IPS DF 19.7 (cell line): ENCODE measurements around the gene MFGE8.
"Not testable (repeated sequence)": the region's sequence is repeated elsewhere in the genome, so short reads cannot be mapped to it uniquely, and the experiment has no call there.

ENCODE experiments used
- DNase-seq: peaks from one replicate; pipeline ENCODE4 v3.0.0-alpha.2; 2013; ENCODE audit warnings: low read depth, low spot score

The MFGE8 gene, protein sequence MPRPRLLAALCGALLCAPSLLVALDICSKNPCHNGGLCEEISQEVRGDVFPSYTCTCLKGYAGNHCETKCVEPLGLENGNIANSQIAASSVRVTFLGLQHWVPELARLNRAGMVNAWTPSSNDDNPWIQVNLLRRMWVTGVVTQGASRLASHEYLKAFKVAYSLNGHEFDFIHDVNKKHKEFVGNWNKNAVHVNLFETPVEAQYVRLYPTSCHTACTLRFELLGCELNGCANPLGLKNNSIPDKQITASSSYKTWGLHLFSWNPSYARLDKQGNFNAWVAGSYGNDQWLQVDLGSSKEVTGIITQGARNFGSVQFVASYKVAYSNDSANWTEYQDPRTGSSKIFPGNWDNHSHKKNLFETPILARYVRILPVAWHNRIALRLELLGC

DNA sequence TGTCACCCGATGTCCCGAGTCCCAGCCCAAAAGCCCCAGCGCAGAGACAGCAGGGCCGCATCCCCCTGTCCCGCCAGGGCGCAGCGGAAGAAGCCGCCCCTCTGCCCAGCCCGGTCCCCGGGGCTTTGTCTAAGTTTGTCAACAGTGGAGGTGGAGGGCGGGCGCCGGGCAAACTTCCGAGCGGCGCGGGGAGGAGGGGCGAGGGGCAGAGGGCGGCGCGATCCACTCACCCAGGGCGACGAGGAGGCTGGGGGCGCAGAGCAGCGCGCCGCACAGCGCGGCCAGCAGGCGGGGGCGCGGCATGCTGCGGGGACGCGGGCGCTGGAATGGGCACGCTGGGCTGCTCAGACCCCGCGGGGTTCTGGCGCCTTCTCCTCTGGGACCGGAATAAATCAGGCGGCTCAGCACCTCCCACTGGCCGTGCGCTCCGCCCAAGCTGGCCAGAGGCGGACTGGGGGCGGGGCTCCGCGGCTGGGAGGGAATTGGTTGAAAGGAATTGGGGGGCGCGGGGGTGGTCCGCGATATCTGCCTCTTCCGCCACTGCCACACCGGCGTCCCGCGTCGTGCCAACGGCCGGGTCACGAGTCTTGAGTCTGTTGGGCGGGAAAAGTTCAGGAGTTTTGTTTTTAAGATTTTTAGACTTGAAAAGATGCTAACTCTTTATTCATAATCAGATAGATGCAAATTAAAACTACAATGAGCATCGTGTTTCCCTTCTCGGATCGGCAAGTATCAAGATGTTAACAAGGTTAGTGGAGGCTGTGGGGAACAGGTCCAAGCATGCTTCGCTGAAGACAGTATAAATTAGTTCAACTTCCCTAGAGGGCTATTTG lies at the start of gene MFGE8:
TSS of gene MFGE8 (minus strand) at position 363 of the 833 bp plus-strand sequence. CDS start at position 303, 60 bp downstream.
- no peak for DNase-seq

DNA sequence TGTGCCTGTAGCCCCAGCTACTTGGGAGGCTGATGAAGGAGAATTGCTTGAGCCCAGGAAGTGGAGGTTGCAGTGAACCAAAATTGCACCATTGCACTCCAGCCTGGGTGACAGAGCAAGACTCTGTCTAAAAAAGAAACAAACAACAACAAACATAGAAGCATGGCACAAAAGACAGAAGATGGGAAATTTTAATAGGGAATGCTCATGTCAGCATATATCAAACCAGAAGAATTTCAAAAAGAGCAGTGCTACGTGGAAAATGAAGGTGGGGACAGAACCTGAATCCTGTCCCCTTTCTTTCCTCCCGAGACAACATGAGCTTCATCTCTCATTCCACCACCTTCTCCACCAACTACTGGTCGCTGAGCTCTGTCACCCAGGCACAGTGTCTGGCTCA lies 46.3 kb upstream of the MFGE8 start:
- no peak for DNase-seq

DNA sequence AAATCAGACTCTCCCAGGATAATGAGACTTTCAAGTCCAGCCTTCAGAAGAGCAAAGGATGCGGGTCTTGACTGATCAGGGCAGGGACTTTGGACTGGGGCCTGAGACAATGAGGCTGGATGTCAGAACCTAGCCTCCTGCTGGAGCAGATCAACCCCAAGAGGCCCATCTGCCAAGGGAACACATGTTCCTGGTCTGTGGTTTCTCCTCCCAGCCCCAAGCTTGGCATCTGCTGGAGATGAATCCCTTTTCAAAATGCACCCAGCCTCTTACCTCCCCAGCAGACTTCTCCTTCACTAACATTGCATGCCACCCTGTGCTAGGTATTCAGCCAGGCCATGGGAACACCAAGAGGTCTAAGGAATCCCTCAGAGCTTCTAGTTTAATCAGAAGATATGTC lies 43.7 kb upstream of the MFGE8 start:
- no peak for DNase-seq

DNA sequence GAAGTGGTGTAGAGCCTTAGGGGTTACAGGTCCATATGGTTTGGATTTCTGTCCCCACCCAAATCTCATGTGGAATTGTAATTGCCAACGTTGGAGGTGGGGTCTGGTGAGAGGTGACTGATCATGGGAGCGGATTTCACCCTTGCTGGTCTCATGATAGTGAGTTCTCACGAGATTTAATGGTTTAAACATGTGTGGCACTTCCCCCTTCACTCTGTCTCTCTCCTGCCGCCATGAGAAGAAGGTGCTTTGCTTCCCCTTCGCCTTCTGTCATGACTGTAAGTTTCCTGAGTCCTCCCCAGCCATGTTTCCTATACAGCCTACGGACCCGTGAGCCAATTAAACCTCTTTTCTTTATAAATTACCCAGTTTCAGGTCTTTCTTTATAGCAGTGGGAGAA lies 43.1 kb upstream of the MFGE8 start:
- DNase-seq: no peak

DNA sequence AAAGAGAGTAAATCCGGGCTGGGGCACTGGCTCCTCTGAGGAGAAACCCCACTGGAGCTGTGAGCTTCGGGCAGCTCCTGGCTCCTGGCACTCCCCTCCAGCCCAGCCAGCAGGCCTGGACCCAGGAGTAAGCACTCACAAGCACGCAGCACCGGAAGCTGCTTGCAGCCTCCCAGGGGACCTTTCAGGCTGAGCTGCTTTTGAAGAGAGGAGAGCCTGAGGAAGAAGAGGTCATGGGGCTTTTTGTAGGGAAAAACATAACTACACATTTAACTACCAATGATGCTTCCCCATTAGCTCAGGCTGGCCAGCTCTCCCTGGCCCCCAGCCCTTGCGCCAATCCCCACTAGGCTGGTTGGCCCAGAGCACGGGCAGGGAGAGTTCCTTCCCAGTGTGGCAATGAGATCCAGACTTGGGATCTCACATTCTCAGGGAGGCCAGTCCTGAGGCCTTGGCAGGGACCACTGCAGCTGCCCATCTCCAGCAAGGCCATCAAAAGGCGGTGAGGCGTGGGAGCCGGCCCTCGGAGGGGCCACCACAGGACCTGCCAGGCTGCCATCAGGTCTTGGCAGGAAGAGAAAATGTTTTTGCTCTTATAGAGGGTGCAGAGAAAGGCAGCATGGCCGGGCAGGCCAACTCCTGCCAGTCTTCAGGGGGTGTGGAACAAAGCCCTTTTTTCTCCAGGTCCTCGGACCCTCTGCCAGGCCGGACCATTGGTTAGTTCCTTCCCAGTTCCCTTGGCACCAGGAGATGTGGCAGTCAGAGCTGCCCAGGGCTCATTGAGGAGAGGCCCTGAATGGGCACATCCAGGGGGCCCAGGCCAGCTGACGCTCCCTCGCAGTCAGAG lies 41.5 kb upstream of the MFGE8 start:
- DNase-seq: no peak

DNA sequence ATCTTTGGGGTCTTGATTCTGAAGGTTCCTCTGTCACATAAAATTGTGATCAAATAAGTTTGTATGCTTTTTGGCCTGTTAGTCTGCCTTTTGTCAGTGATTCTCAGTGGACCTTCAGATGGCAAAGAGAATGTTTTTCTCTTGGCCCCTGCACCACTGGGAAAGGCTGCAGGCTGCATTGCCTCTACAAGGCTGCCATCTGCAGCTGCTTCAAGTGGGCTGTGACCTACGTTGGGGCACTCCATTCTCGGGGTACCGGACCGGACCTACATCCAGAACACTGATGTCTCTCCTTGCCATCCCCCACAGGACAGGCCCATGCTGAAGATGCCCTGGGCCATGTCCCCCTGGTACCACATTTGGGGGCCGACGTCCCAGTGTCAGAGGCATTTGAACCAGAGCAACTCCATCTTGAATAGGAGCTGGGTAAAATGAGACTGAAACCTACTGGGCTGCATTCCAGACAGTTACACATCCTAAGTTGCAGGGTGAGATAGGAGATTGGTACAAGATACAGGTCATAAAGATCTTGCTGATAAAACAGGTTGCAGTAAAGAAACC lies 37.5 kb upstream of the MFGE8 start:
- DNase-seq: no peak

DNA sequence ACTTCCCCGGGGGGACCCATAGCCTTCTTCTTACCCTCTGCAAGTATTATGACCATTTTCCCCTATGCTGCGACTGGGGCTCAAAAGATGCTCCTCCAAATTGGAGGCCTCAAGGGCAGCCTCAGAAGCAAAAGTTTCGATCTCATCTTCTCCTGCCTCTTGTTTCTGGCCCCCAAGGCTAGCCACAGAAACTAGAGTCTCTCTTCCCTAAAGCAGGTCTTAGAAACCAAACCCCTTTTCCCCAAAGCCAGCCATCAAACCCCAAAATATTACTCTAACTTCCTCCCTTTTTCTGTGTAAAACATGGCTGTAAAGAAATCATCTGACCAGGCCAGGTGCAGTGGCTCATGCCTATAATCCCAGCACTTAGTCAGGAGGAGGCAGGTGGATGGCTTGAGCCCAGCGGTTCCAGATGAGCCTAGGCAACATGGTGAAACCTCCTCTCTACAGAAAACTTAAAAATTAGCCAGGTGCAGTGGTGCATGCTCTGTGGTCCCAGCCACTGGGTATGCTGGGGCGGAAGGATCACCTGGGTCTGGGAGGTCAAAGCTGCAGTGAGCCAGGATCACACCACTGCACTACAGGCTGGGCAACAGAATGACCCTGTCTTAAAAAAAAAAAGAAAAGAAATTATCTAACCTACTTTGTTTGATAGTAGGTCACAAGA lies 36.7 kb upstream of the MFGE8 start:
- DNase-seq: no peak

DNA sequence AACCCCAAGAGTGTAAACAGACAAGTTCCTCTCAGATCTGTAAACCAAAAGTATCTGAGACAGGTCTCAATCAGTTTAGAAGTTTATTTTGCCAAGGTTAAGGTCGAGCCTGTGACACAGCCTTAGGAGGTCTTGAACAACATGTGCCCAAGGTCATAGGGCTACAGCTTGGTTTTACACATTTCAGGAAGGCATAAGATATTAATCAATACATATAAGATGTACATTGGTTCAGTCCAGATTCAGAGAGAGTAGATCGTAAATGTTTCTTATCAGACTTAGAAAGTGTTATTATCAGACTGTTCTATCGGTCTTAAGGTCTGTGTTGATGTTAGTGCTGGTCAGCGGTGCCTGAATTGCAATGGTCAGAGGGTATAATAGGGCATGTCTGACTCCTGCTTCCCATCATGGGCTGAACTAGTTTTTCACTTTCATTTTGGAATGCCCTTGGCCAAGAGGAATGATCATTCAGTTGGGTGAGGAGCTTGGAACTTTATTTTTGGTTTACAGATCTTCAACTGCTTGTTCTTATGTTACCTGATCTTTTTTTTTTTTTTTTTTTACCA lies 27.0 kb upstream of the MFGE8 start:
- no peak for DNase-seq

DNA sequence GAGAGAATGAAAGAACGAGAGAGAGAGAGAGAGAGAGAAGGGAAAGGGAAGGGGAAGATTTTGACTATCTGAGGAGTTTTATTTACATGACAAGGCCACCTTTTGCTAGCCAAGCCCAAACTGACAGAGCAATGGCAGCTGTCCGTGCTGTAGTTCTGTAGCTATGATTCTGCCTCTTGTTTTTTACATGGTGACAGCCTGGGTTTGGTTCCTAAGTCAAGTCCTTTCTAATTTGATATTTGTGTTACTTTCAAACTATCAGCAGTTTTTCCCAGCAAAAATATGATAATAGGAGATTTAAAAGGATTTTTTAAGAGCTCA lies 26.3 kb upstream of the MFGE8 start:
- DNase-seq: no peak

DNA sequence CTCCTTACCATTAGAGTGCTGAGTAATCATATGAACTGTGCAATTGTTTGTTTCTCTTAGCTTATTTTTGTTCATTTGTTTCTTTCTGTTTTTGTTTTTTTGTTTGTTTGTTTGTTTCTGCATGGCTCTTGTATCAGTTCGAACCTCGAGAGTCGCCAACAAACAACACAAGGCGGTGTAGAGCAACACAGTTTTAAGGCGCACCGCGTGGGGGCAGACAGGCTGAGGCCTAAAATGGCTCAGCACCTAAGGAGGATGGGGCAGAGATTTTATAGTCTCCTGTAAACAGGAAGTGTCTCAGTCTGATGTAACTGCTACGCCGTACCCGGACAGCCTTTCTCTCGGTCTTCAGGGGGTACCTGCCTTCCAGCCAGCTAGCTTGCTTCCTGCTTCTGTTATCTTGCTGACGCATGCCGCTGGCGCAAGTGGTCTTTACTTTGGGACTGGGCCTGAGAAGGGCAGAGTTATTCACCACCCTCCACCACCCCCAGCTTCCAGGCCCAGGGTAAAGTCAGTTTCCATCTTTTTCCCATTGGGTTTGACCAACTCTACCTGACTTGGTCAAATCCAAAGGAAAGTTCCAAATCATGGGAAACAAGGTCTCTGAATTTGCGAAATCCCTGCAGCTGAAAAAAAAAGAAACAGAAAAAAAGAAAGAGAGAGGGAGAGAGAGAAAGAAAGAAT lies 25.8 kb upstream of the MFGE8 start:
- DNase-seq: no peak

DNA sequence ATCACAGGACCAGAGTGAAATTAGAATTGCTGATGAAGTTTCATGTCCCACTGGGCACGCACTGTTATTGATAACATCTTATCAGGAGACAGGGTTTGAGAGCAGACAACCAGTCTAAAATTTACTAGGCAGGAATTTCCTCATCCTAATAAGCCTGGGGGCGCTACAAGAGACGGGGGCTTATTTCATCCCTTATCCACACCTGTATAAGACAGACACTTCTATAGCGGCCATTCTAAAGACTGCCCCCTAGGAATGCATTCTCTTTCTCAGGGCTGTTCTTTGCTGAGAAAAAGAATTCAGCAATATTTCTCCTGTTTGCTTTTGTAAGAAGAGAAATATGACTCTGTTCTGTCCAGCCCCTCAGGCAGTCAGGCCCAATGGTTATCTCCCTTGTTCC lies 21.3 kb upstream of the MFGE8 start:
- not testable (repeated sequence) for DNase-seq

DNA sequence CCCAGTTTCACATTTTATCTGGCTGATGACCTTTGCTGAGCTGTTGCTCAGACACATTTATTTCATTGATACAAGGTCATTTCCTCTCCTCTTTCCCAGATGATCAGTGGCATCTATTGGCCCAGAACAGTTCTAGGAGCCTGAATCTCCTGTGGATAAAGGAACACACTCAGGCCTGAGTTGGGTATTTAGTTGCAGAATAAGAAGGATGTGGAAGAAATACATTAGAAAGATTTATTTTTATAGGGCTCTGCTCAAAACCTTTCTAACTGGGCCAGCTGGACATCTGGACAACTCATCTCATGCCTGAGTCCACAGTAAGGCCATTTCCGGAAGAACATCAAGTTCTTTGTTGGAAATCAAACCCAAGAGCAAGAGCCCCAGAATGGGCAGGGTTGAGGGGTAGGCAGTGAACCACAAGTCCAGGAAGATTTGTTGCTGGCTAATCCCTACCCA lies 19.7 kb upstream of the MFGE8 start:
- DNase-seq: no peak

DNA sequence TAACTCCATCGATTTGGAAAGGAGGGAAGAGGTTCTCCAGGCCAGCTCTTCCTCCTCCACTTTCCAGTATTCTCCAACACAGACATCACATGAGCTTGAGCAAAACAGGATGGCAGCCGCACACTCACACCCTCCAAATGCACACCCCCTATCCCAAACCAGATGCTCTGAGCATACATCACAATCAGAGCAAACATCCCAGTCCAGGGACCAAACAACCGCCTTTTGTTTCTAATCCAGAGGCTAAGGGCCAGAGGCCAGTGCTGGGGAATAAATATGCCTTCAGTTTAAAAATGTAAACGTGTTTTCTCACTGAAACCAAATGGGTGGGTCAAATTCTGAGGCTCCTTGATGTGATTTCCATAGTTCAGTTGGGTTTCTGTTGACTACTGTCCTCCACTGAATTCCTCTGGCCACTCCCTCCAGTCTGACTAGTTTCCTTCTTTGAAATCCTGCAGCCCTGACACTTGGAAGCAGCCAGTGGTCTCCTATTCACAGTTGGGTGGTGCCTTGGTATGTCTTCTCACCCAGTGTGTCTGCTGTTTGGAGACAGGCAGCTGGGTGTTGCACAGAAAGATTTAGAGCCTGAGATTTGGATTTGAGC lies 19.2 kb upstream of the MFGE8 start:
- no peak for DNase-seq

DNA sequence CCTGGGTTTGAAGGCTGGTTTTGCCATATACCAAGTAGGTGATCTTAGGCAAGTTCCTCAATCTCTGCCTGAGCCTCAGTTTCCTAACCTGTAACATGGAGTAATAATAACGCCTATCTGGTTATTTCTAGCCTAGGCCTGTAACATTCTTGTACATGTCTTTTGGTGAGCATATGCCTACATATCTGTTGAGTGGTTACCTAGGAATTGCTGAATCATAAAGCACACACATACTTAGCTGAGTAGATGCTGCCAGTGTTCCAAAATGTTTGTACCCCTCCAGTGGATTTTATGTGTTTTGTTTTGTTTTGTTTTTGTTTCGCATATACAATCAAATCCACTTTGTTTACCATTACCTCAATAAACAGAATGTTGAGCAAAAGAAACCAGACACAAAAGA lies 17.4 kb upstream of the MFGE8 start:
- no peak for DNase-seq

DNA sequence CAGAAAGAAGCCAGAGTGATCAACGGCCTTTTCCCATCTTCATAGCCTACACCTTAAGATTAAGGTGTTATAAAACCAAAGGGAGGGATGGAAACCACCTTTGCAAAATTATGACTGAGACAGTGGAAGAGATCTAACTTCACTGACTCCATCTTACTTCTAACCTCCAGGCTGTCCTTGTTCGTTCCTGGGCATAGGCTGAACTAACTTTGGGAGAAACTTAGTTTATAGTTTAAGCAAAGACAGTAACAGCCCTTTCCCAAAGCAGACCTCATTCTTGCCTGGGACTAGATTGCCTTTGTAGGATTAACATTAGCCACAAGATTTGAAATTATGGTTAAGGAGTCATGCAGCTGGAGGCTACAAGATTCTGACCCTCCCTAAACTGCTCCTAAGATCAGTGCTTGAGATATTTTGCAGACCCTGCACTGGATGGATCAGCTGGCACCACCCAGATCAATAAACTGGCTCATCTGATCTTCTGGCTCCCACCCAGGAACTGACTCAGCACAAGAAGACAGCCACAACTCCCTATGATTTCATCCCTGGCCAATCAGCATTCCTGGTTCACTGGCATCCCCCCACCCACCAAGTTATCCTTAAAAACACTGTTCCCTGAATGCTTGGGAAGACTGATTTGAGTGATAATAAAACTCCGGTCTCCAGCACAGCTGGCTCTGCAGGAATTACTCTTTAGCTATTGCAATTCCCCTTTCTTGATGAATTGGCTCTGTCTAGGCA lies 16.3 kb upstream of the MFGE8 start:
- DNase-seq: not testable (repeated sequence)

DNA sequence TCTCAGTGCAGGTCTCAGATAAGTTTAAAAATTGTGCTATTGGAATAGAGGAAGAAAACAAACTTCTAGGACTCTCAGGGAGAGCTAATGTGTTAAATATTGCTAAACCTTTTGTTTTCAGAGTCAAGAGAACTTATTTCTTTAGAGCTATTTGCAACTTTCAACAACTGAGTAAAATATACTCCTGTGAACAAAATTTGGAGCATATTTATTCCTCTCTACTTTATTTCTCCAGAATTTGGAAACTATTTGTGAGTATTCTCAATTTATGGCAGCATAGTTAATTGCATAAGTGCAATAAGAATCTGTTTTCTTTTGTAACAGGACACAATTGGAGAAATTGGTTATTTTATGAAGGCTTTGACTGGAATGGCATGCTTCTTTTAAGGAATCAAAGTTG lies 15.0 kb upstream of the MFGE8 start:
- DNase-seq: not testable (repeated sequence)

DNA sequence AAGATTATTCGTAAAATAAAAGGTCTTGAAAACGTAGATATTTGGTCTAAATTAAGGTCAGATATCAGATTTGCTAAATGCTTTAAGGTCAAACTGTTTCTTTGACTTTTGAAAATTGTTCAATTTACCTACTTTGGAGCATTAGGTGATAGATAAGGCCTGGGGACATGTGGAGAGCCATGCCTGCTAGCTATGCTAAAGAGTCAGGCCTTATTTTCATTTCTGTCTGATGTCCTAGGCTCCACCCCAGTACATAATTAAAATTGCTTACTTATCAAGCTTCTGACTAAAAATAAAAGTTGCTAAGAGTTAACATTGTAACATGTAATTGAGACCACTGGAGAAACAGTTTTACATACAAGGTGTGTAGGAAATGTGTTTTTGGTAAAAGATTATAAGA lies 12.5 kb upstream of the MFGE8 start:
- not testable (repeated sequence) for DNase-seq

DNA sequence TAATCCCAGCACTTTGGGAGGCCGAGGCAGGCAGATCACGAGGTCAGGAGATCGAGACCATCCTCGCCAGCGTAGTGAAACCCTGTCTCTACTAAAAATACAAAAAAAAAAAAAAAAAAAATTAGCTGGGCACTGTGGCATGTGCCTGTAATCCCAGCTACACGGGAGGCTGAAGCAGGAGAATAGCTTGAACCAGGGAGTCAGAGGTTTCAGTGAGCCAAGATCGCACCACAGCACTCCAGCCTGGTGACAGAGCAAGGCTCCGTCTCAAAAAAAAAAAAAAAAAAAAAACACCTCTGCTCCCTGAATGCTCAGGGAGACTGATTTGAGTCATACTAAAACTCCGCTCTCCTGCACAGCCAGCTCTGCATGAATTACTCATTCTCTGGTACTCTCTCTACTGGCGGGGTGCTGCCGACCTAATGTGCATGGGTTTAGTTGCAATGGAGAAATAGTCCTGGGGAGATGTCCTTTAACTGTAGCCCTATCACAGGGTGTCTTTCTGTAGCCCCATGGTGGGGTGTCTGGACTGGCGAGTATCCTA lies 7.8 kb upstream of the MFGE8 start:
- not testable (repeated sequence) for DNase-seq
